A549 treated with CpdA at 1 μM for 4 hours (cell line): ENCODE results near the gene MAPK1. TPM values are rescaled to one million over a fixed set of nuclear protein-coding genes. Genes with fewer than 3 reads are reported as not detected.

ENCODE experiments used
- total RNA-seq: library from RNA; stranded (reverse); fragments of 200-300 nt; extraction: Qiagen RNA extraction; gene quantifications from 5 replicates; pipeline ENCODE4 v1.2.3, GENCODE V29; 2022; ENCODE audit warnings: low read depth

Gene MAPK1
- total RNA-seq, result 46.3 to 64.3 TPM (median 61.8 TPM) in 5 replicates

GRCh38 chr22:21867528-21868266 lies at the start of gene MAPK1:
Gene MAPK1, minus strand, starts transcription at chr22:21867645. Its CDS starts 205 bp downstream, at chr22:21867440.

GRCh38 chr22:21735200-21736083 lies 132.0 kb downstream of the MAPK1 start, which contains the start of gene YPEL1:
Gene YPEL1, minus strand, starts transcription at chr22:21735794. Its CDS starts 25,050 bp downstream, at chr22:21710744.

Other genes starting within 250 kb of the MAPK1 start
- 35.1 to 59.9 TPM (median 55.6 TPM) in 5 replicates for gene YDJC, start 237.6 kb downstream of the MAPK1 start, total RNA-seq
- 0.05 to 0.22 TPM (median 0.08 TPM) in 4 of 5 replicates, not detected in the other for gene CCDC116, start 234.9 kb downstream of the MAPK1 start, total RNA-seq
- gene SDF2L1, start 225.3 kb downstream of the MAPK1 start, total RNA-seq, result 37.8 to 83.4 TPM (median 71.1 TPM) in 5 replicates
- gene PPIL2, start 201.6 kb downstream of the MAPK1 start, total RNA-seq, result 16.2 to 24.1 TPM (median 22.2 TPM) in 5 replicates
- gene YPEL1, start 131.9 kb downstream of the MAPK1 start, total RNA-seq, result 0.09 to 0.67 TPM (median 0.22 TPM) in 5 replicates
- 17.2 to 24.2 TPM (median 20.7 TPM) in 5 replicates for gene PPM1F, start 85.2 kb upstream of the MAPK1 start, total RNA-seq
- 13.8 to 17.0 TPM (median 14.0 TPM) in 5 replicates for gene TOP3B, start 115.1 kb upstream of the MAPK1 start, total RNA-seq